Stimulated activated CD4-positive, alpha-beta T cell treated with anti-CD3 and anti-CD28 coated beads, Interleukin-4, amount 100 ng/mL, for 48 hours (primary cell): Measurements from ENCODE around the gene GPR17.

Experiments
- DNase-seq, 2 donors: peaks; one replicate each; pipeline ENCODE4 v3.0.0-alpha.2; 2020; ENCODE audit warnings: low read depth in 2 of 2

The GPR17 gene

DNA sequence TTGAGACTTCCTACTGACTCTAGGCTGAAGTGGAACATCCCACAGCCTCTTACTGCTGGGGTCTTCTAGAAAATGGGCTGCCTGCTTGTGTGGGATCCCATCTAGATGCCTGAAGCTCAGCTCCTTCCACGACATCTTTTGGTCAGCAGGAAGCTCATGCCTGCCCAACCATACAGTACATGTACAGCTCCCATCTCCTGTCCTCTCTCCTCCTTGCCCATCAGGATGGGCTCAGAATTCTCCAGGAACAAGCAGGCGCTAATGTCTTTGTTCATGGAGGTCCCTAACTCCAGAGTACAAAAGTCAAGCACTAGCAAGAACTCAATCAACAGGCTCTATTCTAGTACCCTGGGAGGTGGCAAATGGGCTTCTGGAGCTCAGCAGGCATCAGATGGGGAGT lies 31.7 kb upstream of the GPR17 start:
- no peak for DNase-seq

DNA sequence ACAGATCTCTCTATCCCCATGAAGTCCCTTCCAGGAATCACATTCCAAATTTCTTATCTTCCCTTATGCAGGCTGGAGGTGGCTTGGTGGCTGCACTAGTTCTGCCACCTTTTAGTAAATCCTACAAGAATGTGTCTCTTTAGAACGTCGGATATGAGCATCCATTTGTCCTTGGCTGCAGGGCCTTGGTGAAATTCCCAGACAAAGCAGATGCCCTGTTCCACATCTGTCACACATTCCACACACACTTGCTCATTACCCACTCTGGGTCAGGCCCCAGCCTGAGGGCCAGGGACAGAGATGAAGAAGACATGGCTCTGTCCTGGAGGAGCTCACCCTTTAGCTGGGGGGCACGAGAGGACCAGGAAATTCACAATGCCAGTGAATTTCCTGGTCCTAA lies 31.2 kb upstream of the GPR17 start:
- DNase-seq = no peak

- no peak for DNase-seq
These were observed 30.3 kb upstream of the GPR17 start for GRCh38 chr2:127615511-127616166.

- DNase-seq = no peak
These were observed 27.3 kb upstream of the GPR17 start for GRCh38 chr2:127618551-127619202.

DNA sequence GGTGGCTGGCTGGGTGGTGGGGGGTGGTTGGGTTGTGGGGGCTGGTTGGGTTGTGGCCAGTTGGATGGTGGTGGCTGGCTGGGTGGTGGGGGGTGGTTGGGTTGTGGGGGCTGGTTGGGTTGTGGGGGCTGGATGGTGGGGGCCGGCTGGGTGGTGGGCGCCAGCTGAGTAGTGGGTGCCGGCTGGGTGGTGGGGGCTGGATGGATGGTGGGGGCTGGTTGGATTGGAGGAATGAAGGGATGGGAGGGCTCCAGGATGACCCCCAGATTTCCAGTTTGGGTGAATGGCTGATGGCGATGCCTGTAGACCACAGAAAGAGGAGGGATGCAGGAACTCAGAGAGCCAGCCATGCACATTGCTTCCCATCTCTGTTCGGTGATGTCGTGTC lies 26.8 kb upstream of the GPR17 start:
- no peak for DNase-seq

DNA sequence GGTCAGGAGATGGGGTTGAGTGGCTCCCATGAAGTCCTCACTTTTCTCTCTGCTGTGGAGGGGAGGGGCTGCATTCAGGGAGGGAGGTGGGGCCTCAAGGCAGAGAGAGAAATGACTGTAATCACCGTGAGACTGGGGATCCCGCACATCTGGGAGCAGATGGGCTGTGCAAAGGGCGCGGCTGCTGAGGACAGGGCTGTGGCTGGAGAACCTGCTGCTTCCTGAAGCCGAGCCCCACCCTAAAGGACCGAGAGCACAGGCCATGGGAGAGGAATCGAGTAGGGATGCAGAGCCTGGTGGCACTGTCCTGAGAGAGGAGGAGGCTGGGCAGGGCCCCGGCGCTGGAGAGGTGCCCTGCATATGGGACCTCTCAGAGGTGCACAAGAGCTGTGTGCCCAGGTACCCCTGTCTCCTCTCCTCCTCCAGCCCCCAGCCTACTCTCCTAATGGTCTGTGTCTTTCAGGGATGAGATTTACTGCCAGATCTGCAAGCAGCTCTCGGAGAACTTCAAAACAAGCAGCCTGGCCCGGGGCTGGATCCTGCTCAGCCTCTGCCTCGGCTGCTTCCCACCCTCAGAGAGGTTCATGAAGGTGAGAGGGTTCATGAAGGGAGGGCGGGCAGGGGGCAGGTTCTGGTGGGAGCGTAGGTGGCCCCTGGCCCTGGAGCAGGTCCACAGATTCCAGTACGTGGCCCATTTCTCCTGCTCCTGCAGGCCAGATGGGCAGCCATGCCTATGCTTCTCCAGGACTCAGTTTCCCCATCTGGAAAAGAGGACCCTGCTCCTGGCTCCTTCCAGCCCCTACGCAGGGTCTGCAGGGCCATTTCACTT lies 25.9 kb upstream of the GPR17 start:
- no peak for DNase-seq

DNA sequence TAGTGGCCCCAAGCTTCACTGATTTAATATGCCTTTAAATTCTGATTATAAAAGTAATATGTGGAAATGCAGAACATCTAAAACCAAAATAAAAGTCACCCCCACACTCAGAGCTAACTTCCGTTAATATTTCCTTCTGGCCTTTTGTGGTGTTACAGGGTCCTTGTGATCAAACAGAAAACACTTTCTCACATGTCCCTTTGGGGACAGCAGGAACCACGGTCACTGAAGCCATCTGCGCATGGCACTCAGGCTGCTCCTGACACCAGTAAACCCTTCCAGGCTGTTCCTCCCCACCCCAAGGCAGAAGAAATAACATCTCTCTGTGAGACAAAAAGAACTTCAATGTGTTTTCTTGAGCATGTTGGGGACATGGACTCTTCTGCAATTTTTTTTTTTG lies 25.1 kb upstream of the GPR17 start:
- DNase-seq = no peak

- no peak for DNase-seq
These were observed 23.9 kb upstream of the GPR17 start for GRCh38 chr2:127621981-127622431.

DNA sequence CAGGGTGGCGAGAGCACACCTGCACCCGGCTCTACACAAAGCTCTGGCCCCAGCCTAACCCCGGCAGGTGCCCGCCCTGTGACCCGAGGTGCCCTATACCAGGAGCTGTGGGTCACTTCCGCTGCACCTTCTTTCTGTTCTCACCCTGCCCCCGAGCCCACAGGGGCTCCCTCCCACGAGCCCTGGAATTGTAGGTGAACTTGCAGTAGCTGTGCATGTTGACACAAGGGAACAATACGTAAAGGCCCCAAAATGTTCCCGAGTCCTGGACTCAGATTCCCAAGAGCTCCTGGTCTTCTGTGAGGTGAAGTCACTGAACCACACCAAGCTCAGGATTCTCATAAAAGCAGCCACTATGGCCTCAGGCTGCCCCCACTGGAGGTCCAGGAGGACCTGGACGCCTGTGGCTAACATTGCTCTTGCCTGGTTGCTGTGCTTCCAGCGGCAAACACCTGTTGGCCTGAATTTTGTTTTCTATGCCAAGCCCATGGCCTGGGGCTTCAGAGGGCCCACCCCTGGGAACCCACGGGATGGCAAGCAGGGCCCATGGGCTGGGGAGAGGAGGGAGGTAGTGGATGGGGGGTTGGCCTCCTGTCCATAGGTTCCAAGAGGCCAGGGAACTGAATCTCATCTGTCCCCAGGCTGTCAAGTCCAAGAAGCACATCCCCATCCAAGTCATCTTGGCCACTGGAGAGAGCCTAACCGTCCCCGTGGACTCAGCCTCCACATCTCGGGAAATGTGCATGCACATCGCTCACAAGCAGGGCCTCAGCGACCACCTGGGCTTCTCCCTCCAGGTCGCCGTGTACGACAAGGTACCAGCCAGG lies 23.2 kb upstream of the GPR17 start:
- DNase-seq = no peak

GRCh38 chr2:127623388-127624319 lies 22.3 kb upstream of the GPR17 start:
- DNase-seq = no peak

GRCh38 chr2:127624320-127624755 lies 21.6 kb upstream of the GPR17 start:
- DNase-seq = no peak

DNA sequence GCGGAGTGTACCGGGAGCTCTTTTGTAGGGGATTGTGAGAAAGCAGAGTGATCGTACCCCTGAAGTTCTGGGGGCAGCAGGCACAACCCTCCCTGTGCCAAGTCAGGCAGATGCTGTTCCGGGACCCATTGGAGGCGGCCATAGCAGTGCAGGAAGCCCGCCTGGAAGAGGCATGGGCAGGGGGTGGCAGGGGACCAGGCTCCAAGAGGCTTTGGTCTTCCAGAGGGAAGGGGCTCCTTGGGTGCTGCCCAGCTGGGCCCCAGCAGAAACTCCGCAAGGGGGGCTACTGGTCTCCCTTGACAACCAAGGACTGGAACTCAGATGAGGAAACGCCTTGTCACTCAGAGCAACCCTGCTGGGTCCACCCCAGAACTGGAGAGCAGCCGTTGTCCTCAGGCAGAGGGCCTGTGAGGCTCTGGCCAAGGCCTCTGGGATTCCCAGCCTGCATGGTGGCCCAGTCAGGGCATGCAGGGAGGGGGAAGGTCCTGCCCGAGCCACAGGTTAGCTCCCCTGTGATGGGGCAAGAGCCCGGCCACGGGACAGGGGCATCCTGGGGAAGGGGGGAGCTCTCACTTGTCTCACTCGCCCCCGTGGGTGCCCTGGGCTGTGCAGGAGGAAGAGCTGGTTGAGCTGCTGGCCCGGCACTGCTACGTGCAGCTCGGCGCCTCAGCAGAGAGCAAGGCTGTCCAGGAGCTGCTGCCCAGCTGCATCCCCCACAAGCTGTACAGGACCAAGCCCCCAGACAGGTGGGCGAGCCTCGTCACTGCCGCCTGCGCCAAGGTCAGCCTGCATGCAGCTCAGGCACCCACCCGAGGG lies 21.0 kb upstream of the GPR17 start:
- DNase-seq = no peak

DNA sequence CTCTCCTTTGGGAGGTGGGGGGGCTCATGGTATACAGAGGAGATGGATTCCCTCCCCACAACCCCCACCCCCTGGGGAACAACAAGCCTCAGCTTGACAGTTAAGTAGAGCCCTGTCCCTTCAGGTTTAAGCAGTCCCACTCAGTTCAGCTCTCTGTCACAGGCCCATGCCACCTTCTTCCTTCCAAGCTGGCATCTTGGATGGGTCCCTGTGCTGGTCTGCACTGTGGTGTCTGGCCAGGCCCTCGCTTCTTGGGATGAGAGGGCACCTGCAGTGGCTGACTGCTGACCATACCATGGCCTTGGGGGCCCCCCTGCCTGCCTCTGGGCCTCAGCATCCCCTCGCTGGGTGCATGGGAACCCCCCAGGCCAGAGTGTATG lies 20.4 kb upstream of the GPR17 start:
- DNase-seq = no peak

DNA sequence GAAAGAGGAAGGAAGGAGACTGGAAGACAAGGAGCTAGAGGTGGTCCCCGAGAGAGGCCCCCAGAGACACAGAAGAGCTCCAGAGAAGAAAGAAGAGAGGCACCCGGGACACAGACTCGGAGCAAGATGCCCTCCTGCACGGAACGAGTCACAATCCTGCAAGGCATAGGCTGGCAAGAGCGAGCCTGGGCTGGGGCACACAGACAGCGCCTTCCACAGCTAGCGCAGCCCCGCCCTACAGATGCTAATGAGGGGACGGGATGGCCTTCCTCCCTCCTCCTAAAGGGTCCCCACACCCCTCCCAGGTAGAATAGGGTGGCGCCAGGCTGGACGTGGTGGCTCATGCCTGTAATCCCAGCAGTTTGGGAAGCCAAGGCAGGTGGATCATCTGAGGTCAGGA lies 19.8 kb upstream of the GPR17 start:
- no peak for DNase-seq

GRCh38 chr2:127626917-127627739 lies 18.8 kb upstream of the GPR17 start:
- DNase-seq = no peak

- DNase-seq = no peak
These were observed 18.0 kb upstream of the GPR17 start for GRCh38 chr2:127627740-127628571.

- DNase-seq = no peak
These were observed 17.0 kb upstream of the GPR17 start for GRCh38 chr2:127628767-127629614.
